HUES6 (cell line): Measurements from ENCODE around the gene GALNTL6.

Experiments
- H3K27ac ChIP-seq: 2 replicates; pipeline ENCODE4 v1.7.0; 2013; ENCODE audit warnings: low read depth, mild to moderate bottlenecking, low read length, inconsistent platforms
- H3K27me3 ChIP-seq: 2 replicates; pipeline ENCODE4 v1.6.1; 2013; ENCODE audit warnings: low read length; ENCODE audit not compliant: control insufficient read depth, insufficient read depth
- H3K36me3 ChIP-seq: 2 replicates; pipeline ENCODE4 v1.6.1; 2013; ENCODE audit warnings: low read length; ENCODE audit not compliant: control insufficient read depth, insufficient read depth
- H3K4me1 ChIP-seq: 2 replicates; pipeline ENCODE4 v1.6.1; 2013; ENCODE audit warnings: low read length; ENCODE audit not compliant: control insufficient read depth, insufficient read depth
- H3K4me3 ChIP-seq: 2 replicates; pipeline ENCODE4 v1.5.1; 2013; ENCODE audit warnings: low read depth, low read length
- H3K9ac ChIP-seq: one replicate; pipeline ENCODE4 v1.6.1; 2013; ENCODE audit warnings: mild to moderate bottlenecking, low read length
- H3K9me3 ChIP-seq: 2 replicates; pipeline ENCODE4 v1.6.1; 2013; ENCODE audit warnings: low read depth, low read length; ENCODE audit not compliant: control insufficient read depth, insufficient read depth

GALNTL6 gene

GRCh38 chr4:171940656-171941055 lies 127.5 kb downstream of the GALNTL6 start:
- Histone ChIP-seq H3K27me3 (no peaks in the 10 kb centered on the region), H3K4me3 (no peak overlapping the region), H3K36me3 (no peaks in the 10 kb centered on the region), H3K9me3 (no peaks in the 10 kb centered on the region), H3K27ac (no peak overlapping the region), H3K4me1 (no peaks in the 10 kb centered on the region), H3K9ac (no peak overlapping the region)

GRCh38 chr4:171947400-171947799 lies 134.2 kb downstream of the GALNTL6 start:
- H3K27me3 ChIP-seq = no peaks in the 10 kb centered on the region
- no peak overlapping the region for H3K9ac ChIP-seq
- H3K9me3 ChIP-seq = no peaks in the 10 kb centered on the region
- H3K36me3 ChIP-seq = no peaks in the 10 kb centered on the region
- no peak overlapping the region for H3K4me3 ChIP-seq
- no peaks in the 10 kb centered on the region for H3K4me1 ChIP-seq
- no peak overlapping the region for H3K27ac ChIP-seq

GRCh38 chr4:171948038-171948437 lies 134.8 kb downstream of the GALNTL6 start:
- no peak overlapping the region for H3K27ac ChIP-seq
- no peaks in the 10 kb centered on the region for H3K36me3 ChIP-seq
- H3K4me3 ChIP-seq = no peak overlapping the region
- H3K4me1 ChIP-seq = no peaks in the 10 kb centered on the region
- H3K9ac ChIP-seq = no peak overlapping the region
- no peaks in the 10 kb centered on the region for H3K9me3 ChIP-seq
- H3K27me3 ChIP-seq = no peaks in the 10 kb centered on the region

- Histone ChIP-seq H3K9me3 (no peaks in the 10 kb centered on the region), H3K9ac (no peak overlapping the region), H3K4me3 (no peak overlapping the region), H3K27me3 (no peaks in the 10 kb centered on the region), H3K4me1 (no peaks in the 10 kb centered on the region; the same call in 1 of the 2 replicates), H3K27ac (no peak overlapping the region), H3K36me3 (no peaks in the 10 kb centered on the region)
Observed at GRCh38 chr4:171954650-171955049, 141.4 kb downstream of the GALNTL6 start.

GRCh38 chr4:171956678-171957077 lies 143.5 kb downstream of the GALNTL6 start:
- no peaks in the 10 kb centered on the region for H3K36me3 ChIP-seq
- H3K4me1 ChIP-seq = no peaks in the 10 kb centered on the region; the same call in 1 of the 2 replicates
- no peaks in the 10 kb centered on the region for H3K9me3 ChIP-seq

GRCh38 chr4:171962110-171962509 lies 148.9 kb downstream of the GALNTL6 start:
- H3K27ac ChIP-seq = no peak overlapping the region
- H3K9me3 ChIP-seq = no peaks in the 10 kb centered on the region
- H3K4me3 ChIP-seq = no peak overlapping the region
- H3K36me3 ChIP-seq = no peaks in the 10 kb centered on the region
- H3K4me1 ChIP-seq = peaks cover 4% of the 10 kb centered on the region; the same call in 1 of the 2 replicates
- H3K27me3 ChIP-seq = no peaks in the 10 kb centered on the region
- H3K9ac ChIP-seq = no peak overlapping the region

More at GRCh38 chr4:171956678-171957077, 143.5 kb downstream of the GALNTL6 start:
- Histone ChIP-seq H3K9ac (no peak overlapping the region), H3K27ac (no peak overlapping the region), H3K27me3 (no peaks in the 10 kb centered on the region), H3K4me3 (no peak overlapping the region)

GRCh38 chr4:171966356-171966755 lies 153.2 kb downstream of the GALNTL6 start:
- Histone ChIP-seq H3K27me3 (no peaks in the 10 kb centered on the region), H3K9me3 (no peaks in the 10 kb centered on the region), H3K4me1 (peaks cover 4% of the 10 kb centered on the region; the same call in 1 of the 2 replicates), H3K9ac (no peak overlapping the region), H3K36me3 (no peaks in the 10 kb centered on the region), H3K4me3 (no peak overlapping the region), H3K27ac (no peak overlapping the region)

- H3K9ac ChIP-seq = no peak overlapping the region
- no peak overlapping the region for H3K27ac ChIP-seq
- H3K9me3 ChIP-seq = no peaks in the 10 kb centered on the region
- no peaks in the 10 kb centered on the region for H3K4me1 ChIP-seq
- H3K4me3 ChIP-seq = no peak overlapping the region
- no peaks in the 10 kb centered on the region for H3K27me3 ChIP-seq
- H3K36me3 ChIP-seq = no peaks in the 10 kb centered on the region
Observed at GRCh38 chr4:171978216-171978615, 165.0 kb downstream of the GALNTL6 start.

GRCh38 chr4:171979461-171979860 lies 166.3 kb downstream of the GALNTL6 start:
- Histone ChIP-seq H3K27me3 (no peaks in the 10 kb centered on the region), H3K36me3 (no peaks in the 10 kb centered on the region), H3K9ac (no peak overlapping the region), H3K4me3 (no peak overlapping the region), H3K9me3 (no peaks in the 10 kb centered on the region), H3K4me1 (peaks cover 9% of the 10 kb centered on the region), H3K27ac (no peak overlapping the region)

GRCh38 chr4:171981185-171981584 lies 168.0 kb downstream of the GALNTL6 start:
- Histone ChIP-seq H3K27me3 (no peaks in the 10 kb centered on the region), H3K4me3 (no peak overlapping the region), H3K9me3 (no peaks in the 10 kb centered on the region), H3K9ac (no peak overlapping the region), H3K27ac (no peak overlapping the region), H3K4me1 (peaks cover 9% of the 10 kb centered on the region), H3K36me3 (no peaks in the 10 kb centered on the region)

GRCh38 chr4:171983935-171984805 lies 171.0 kb downstream of the GALNTL6 start:
- H3K36me3 ChIP-seq = no peaks in the 10 kb centered on the region
- H3K4me3 ChIP-seq = no peak overlapping the region
- H3K4me1 ChIP-seq = peaks cover 9% of the 10 kb centered on the region
- no peaks in the 10 kb centered on the region for H3K9me3 ChIP-seq
- H3K27me3 ChIP-seq = no peaks in the 10 kb centered on the region
- H3K9ac ChIP-seq = no peak overlapping the region
- H3K27ac ChIP-seq = no peak overlapping the region
